HG02678 (cell line): Measurements from ENCODE around the gene ELP1.
A peak's percentile ranks its signal among the peaks of the same experiment; 100 is the strongest.
"Not testable (repeated sequence)": the region's sequence is repeated elsewhere in the genome, so short reads cannot be mapped to it uniquely, and the experiment has no call there.

Source experiments
- ATAC-seq: cut with Tn5 transposase; IDR thresholded peaks from one replicate; pipeline ENCODE4 v1.9.1; 2021; ENCODE audit warnings: mild to moderate bottlenecking, moderate library complexity; ENCODE audit not compliant: unreplicated experiment

The ELP1 gene

GRCh38 chr9:108933718-108934322 is at the start of gene ELP1:
ELP1 (minus strand) TSS chr9:108934124; CDS start chr9:108931146, 2,978 bp downstream.
- ATAC-seq = peak; percentile 86

- no peak for ATAC-seq
Observed at GRCh38 chr9:108980893-108981292, 47.0 kb upstream of the ELP1 start.

- no peak for ATAC-seq
Observed at GRCh38 chr9:108978205-108978604, 44.3 kb upstream of the ELP1 start.

- ATAC-seq = no peak
Observed at GRCh38 chr9:108973895-108974294, 40.0 kb upstream of the ELP1 start.

GRCh38 chr9:108972626-108973209 is 38.8 kb upstream of the ELP1 start:
- no peak for ATAC-seq

GRCh38 chr9:108972186-108972585 is 38.3 kb upstream of the ELP1 start:
- no peak for ATAC-seq

- not testable (repeated sequence) for ATAC-seq
Observed at GRCh38 chr9:108971392-108971791, 37.5 kb upstream of the ELP1 start.

- no peak for ATAC-seq
Observed at GRCh38 chr9:108967916-108968315, 34.0 kb upstream of the ELP1 start.

- no peak for ATAC-seq
Observed at GRCh38 chr9:108963459-108964143, 29.7 kb upstream of the ELP1 start.

- ATAC-seq = no peak
Observed at GRCh38 chr9:108961151-108961550, 27.2 kb upstream of the ELP1 start.

- ATAC-seq = no peak
Observed at GRCh38 chr9:108960331-108960730, 26.4 kb upstream of the ELP1 start.

- ATAC-seq = no peak
Observed at GRCh38 chr9:108956631-108957026, 22.7 kb upstream of the ELP1 start.

- no peak for ATAC-seq
Observed at GRCh38 chr9:108956022-108956630, 22.2 kb upstream of the ELP1 start.

GRCh38 chr9:108953983-108954574 is 20.2 kb upstream of the ELP1 start:
- no peak for ATAC-seq

- no peak for ATAC-seq
Observed at GRCh38 chr9:108951578-108951977, 17.7 kb upstream of the ELP1 start.

GRCh38 chr9:108950168-108950567 is 16.2 kb upstream of the ELP1 start:
- ATAC-seq = no peak

- no peak for ATAC-seq
Observed at GRCh38 chr9:108939975-108940374, 6.1 kb upstream of the ELP1 start.

GRCh38 chr9:108937561-108938305 is 3.8 kb upstream of the ELP1 start:
- ATAC-seq = no peak

- peak; percentile 83 for ATAC-seq
Observed at GRCh38 chr9:108934323-108934893, 484 bp upstream of the ELP1 start, which contains the start of gene ABITRAM. ABITRAM (plus strand) TSS chr9:108934400; CDS start chr9:108934487, 87 bp downstream.

- no peak for ATAC-seq
Observed at GRCh38 chr9:108933231-108933717, 650 bp downstream of the ELP1 start.
